Neutrophil (primary cell): ENCODE measurements around the gene CDK3.

Experiments
- H3K27ac ChIP-seq: fragments of 200-600 bp; sonication (generic); 2 replicates; pipeline ENCODE4 v1.5.1; 2016; ENCODE audit warnings: mild to moderate bottlenecking, moderate library complexity
- H3K27me3 ChIP-seq: fragments of 200-600 bp; sonication (generic); 2 replicates; pipeline ENCODE4 v1.6.0; 2016; ENCODE audit warnings: mild to moderate bottlenecking
- H3K36me3 ChIP-seq: fragments of 200-600 bp; sonication (generic); 2 replicates; pipeline ENCODE4 v1.5.1; 2017
- H3K4me1 ChIP-seq, 2 experiments: fragments of 200-600 bp in 1 of 2; sonication (generic) in 1 of 2; 1 replicate in 1 of 2; 2 replicates in 1 of 2; pipeline versions ENCODE4 v1.5.1 to v1.6.1; 2013 to 2016; ENCODE audit warnings: low read depth in 1 of 2, low read length in 1 of 2, mild to moderate bottlenecking in 1 of 2, moderate library complexity in 1 of 2; ENCODE audit not compliant: control insufficient read depth in 1 of 2, insufficient read depth in 1 of 2
- H3K4me3 ChIP-seq, 2 experiments: fragments of 200-600 bp in 1 of 2; sonication (generic) in 1 of 2; 1 replicate in 1 of 2; 2 replicates in 1 of 2; pipeline ENCODE4 v1.5.1; 2013 to 2016; ENCODE audit warnings: low read depth in 1 of 2, low read length in 1 of 2, mild to moderate bottlenecking in 1 of 2, moderate library complexity in 1 of 2
- H3K9me3 ChIP-seq: fragments of 200-600 bp; sonication (generic); 2 replicates; pipeline ENCODE4 v1.5.1; 2016
- CTCF ChIP-seq: fragments of 200-600 bp; sonication (generic); IDR thresholded peaks from 2 replicates; pipeline ENCODE4 v1.5.1; 2016; ENCODE audit warnings: antibody characterized with exemption

Gene CDK3

DNA sequence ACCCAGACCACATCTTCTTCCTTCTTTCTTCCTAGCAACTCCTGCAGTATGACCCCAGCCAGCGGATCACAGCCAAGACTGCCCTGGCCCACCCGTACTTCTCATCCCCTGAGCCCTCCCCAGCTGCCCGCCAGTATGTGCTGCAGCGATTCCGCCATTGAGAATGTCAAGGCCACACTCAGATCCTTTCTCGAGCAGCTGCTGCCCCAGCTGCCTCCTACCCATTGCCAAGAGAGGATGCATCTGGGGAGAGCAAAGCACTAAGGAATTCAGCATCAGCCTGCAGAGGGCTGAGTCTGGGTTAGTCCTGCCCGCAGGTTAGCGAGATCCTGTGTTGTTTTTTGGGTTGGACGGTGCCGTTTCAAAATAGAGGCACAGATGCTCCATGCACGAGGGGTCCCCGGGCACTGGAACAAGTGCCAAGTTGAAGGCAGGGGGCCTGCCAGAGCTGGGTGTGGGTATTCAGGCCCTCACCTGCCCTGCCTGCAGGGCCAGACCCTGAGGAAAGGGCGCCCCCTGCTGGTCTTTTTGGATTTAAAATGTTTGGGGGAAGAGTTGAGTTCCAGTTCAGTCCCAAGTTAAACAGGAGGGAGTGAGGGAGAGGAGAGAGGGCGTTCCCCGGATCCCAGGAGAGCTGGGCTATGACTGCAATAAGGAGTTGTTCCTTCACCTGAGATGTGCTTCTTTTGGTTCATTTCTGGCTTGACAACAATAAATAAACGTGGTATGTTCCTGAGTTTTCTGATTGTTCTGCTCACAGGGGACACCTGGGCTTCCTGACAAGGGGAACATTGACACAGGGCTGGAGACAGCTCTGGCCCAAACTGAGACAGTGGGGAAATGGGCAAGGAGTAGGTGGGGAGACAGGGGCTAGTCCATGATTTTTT, 4.9 kb downstream of the CDK3 start:
- peak; percentile 72 for TF ChIP-seq CTCF
- Histone ChIP-seq H3K27ac (peak overlapping the region; percentile 1), H3K4me3 (no peak overlapping the region)

GRCh38 chr17:76007131-76007849, 6.6 kb downstream of the CDK3 start:
- H3K4me3 ChIP-seq = no peak overlapping the region
- H3K27me3 ChIP-seq = no peaks in the 10 kb centered on the region
- no peak overlapping the region for H3K27ac ChIP-seq
- H3K36me3 ChIP-seq = peaks cover 18% of the 10 kb centered on the region
- no peak for TF ChIP-seq CTCF
- H3K9me3 ChIP-seq = no peaks in the 10 kb centered on the region
- H3K4me1 ChIP-seq = peaks cover 0 to 5% of the 10 kb centered on the region in 2 experiments

More for the DNA sequence above, 4.9 kb downstream of the CDK3 start:
- peaks cover 0 to 5% of the 10 kb centered on the region in 2 experiments for H3K4me1 ChIP-seq
- H3K27me3 ChIP-seq = no peaks in the 10 kb centered on the region
- H3K9me3 ChIP-seq = no peaks in the 10 kb centered on the region
- H3K36me3 ChIP-seq = peaks cover 24% of the 10 kb centered on the region

GRCh38 chr17:76007850-76008165, 7.2 kb downstream of the CDK3 start:
- Histone ChIP-seq H3K27me3 (no peaks in the 10 kb centered on the region), H3K4me1 (peaks cover 0 to 5% of the 10 kb centered on the region in 2 experiments), H3K9me3 (no peaks in the 10 kb centered on the region), H3K27ac (no peak overlapping the region), H3K36me3 (peaks cover 15% of the 10 kb centered on the region), H3K4me3 (no peak overlapping the region)
- TF ChIP-seq CTCF = no peak

DNA sequence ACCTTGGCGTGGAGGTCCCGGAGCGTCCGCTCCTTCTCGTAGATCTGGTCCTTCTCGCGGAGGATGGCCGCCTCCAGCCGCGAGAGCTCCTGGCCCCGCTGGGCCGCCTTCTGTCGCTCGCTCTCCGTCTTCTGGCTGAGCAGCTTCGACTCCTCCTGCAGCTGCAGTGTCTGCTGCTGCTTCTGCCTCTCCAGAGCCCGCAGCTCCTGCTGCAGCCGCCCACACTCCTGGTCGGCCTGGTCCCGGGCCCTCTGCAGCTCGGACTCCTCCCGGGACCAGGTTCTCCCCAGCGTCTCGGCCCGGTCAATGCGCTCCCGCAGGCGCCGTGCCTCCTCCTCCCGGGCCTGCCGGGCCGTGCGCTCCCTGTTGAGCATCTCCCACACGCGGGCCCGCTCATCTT, 7.6 kb downstream of the CDK3 start:
- Histone ChIP-seq H3K27me3 (no peaks in the 10 kb centered on the region), H3K36me3 (peaks cover 15% of the 10 kb centered on the region), H3K27ac (no peak overlapping the region), H3K9me3 (no peaks in the 10 kb centered on the region), H3K4me1 (peaks cover 0 to 5% of the 10 kb centered on the region in 2 experiments), H3K4me3 (no peak overlapping the region)
- TF ChIP-seq CTCF = no peak

DNA sequence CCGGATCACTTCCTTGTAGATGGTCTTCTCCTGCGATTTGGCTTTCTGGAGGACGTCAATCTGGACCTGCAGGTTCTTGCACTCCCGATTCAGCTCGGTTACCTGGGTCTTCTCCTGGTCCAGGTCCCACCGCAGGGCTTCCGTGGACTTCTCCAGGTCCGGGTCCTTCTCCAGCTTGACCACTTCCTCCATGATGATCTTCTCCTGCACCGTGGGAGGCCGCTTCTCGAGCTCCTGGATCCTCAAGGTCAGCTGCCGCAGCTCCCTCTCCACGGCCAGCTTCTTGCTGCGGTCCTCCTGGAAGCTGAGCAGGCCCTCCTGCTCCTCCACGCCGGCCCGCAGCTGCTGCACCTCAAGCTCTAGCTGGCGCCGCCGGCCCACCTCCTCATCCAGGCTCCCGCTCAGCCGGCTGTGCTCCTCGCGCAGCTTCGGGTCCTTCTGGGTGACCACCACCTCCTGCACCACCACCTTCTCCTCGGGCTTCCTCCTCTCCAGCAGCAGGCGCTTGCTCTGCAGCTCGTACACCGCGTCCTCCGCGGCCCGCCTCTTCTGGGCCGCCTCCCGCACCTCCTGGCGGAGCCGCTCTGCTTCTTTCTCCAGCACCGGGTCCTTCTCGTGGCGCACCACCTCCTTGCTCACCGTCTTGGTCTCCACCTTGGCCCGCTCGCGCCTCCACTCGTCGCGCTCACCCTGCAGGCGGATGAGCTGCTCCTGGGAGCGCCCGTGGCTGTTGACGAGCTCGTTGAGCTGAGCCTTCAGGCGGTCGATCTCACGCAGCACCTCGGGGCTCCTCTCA, 8.2 kb downstream of the CDK3 start:
- Histone ChIP-seq H3K27me3 (no peaks in the 10 kb centered on the region), H3K4me1 (peaks cover 0 to 5% of the 10 kb centered on the region in 2 experiments), H3K27ac (no peak overlapping the region), H3K9me3 (no peaks in the 10 kb centered on the region), H3K36me3 (peaks cover 15% of the 10 kb centered on the region), H3K4me3 (no peak overlapping the region)
- no peak for TF ChIP-seq CTCF
